Suprapubic skin (tissue), 4 donors: Measurements from ENCODE around the gene VAV2.

Source experiments
- EP300 ChIP-seq: sonication (generic); formaldehyde crosslinking; IDR thresholded peaks from one replicate; pipeline ENCODE4 v1.6.1; 2017; ENCODE audit warnings: antibody characterized with exemption
- POLR2A ChIP-seq, 2 donors: fragments of 450-650 bp; IDR thresholded peaks; one replicate each; pipeline ENCODE4 v1.6.1; 2017; ENCODE audit warnings: antibody characterized with exemption in 2 of 2, mild to moderate bottlenecking in 2 of 2, moderate library complexity in 2 of 2
- POLR2AphosphoS5 ChIP-seq, 3 donors: sonication (generic); formaldehyde crosslinking; IDR thresholded peaks; one replicate each; pipeline ENCODE4 v1.6.1; 2017; ENCODE audit warnings: antibody characterized with exemption in 3 of 3
- TF ChIP-seq, protein P1 (sequence below), 2 donors: fragments of 200-600 bp in 1 of 2; fragments of 450-650 bp in 1 of 2; sonication (generic) in 1 of 2; IDR thresholded peaks; one replicate each; pipeline ENCODE4 v1.5.1; 2016 to 2019; ENCODE audit warnings: antibody characterized with exemption in 2 of 2, mild to moderate bottlenecking in 1 of 2, moderate library complexity in 1 of 2

GRCh38 chr9:133767625-133768024 lies 224.5 kb downstream of the VAV2 start:
- TF ChIP-seq, protein P1, sequence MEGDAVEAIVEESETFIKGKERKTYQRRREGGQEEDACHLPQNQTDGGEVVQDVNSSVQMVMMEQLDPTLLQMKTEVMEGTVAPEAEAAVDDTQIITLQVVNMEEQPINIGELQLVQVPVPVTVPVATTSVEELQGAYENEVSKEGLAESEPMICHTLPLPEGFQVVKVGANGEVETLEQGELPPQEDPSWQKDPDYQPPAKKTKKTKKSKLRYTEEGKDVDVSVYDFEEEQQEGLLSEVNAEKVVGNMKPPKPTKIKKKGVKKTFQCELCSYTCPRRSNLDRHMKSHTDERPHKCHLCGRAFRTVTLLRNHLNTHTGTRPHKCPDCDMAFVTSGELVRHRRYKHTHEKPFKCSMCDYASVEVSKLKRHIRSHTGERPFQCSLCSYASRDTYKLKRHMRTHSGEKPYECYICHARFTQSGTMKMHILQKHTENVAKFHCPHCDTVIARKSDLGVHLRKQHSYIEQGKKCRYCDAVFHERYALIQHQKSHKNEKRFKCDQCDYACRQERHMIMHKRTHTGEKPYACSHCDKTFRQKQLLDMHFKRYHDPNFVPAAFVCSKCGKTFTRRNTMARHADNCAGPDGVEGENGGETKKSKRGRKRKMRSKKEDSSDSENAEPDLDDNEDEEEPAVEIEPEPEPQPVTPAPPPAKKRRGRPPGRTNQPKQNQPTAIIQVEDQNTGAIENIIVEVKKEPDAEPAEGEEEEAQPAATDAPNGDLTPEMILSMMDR (IDR thresholded peaks at IDR 0.05) = no peak
- TF ChIP-seq POLR2A (IDR thresholded peaks at IDR 0.05) (no peak), POLR2AphosphoS5 (IDR thresholded peaks at IDR 0.05) (no peak), EP300 (no peak)
